ENCODE data around the gene BDKRB2. TPM values are rescaled to one million over a fixed set of nuclear protein-coding genes. Genes with fewer than 3 reads are reported as not detected.

Gene BDKRB2
- total RNA-seq, 2 donors from 2014 or later: 1.1 to 3.8 TPM

DNA sequence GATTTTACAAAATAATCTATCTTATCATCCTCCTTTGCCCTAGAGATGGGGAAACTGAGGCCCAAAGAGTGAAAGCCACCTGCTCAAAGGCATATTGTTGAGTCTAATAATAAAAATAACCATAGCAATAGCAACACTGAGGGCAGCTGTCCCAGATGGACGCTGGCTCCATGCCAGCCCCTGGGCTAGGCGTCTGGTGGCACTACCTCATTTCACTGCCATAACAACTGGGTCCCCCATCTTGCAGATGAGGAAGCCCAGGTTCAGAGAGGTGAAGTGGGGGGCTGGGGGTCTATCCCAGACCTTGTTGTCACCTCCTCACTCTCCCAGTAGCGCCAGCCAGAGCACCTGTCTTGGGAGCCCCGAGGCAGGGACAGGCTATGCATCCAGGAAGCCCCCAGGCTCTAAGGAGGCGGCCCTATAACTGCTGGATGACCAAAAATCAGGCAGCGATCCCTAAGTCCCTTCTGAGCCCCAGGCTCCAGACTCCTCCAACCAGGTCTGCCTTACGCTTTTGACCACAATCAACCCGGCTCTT is 12.8 kb downstream of the BDKRB2 start:
- no peak for DNase-seq
- H3K9me3 ChIP-seq (ENCODE audit: control insufficient read depth, low read length): no peaks in the 10 kb centered on the region
- TF ChIP-seq, protein P1, sequence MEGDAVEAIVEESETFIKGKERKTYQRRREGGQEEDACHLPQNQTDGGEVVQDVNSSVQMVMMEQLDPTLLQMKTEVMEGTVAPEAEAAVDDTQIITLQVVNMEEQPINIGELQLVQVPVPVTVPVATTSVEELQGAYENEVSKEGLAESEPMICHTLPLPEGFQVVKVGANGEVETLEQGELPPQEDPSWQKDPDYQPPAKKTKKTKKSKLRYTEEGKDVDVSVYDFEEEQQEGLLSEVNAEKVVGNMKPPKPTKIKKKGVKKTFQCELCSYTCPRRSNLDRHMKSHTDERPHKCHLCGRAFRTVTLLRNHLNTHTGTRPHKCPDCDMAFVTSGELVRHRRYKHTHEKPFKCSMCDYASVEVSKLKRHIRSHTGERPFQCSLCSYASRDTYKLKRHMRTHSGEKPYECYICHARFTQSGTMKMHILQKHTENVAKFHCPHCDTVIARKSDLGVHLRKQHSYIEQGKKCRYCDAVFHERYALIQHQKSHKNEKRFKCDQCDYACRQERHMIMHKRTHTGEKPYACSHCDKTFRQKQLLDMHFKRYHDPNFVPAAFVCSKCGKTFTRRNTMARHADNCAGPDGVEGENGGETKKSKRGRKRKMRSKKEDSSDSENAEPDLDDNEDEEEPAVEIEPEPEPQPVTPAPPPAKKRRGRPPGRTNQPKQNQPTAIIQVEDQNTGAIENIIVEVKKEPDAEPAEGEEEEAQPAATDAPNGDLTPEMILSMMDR (conservative IDR thresholded peaks at IDR 0.05): no peak
- H3K27ac ChIP-seq (ENCODE audit: low read depth, low read length): no peak overlapping the region
- H3K9me3 Mint-ChIP-seq: peaks cover 1% of the 10 kb centered on the region
- WGBS, 2 experiments (ENCODE audit: insufficient coverage in 1 of 2, insufficient read length in 1 of 2): 86 to 88% methylated on average over 4 to 8 of the region's 8 CpGs
- H3K4me1 Mint-ChIP-seq: peaks cover 3% of the 10 kb centered on the region
- H3K4me3 Mint-ChIP-seq: no peak overlapping the region
- H3K9ac ChIP-seq (ENCODE audit: extremely low read depth, low read length, poor library complexity, severe bottlenecking): no peak overlapping the region
- H3K27me3 ChIP-seq (ENCODE audit: control insufficient read depth, insufficient read depth, low read length, poor library complexity, severe bottlenecking): no peaks in the 10 kb centered on the region
- no peaks in the 10 kb centered on the region for H3K4me1 ChIP-seq (ENCODE audit: control insufficient read depth, insufficient read depth, low read length)
- H3K27me3 Mint-ChIP-seq (ENCODE audit: insufficient read depth): no peaks in the 10 kb centered on the region
- H3K36me3 Mint-ChIP-seq (ENCODE audit: low read depth): peaks cover 2% of the 10 kb centered on the region
- H3K36me3 ChIP-seq (ENCODE audit: control insufficient read depth, insufficient read depth, low read length): no peaks in the 10 kb centered on the region
- no peak overlapping the region for H3K4me3 ChIP-seq (ENCODE audit: low read length)
- H3K27ac Mint-ChIP-seq: no peak overlapping the region

DNA sequence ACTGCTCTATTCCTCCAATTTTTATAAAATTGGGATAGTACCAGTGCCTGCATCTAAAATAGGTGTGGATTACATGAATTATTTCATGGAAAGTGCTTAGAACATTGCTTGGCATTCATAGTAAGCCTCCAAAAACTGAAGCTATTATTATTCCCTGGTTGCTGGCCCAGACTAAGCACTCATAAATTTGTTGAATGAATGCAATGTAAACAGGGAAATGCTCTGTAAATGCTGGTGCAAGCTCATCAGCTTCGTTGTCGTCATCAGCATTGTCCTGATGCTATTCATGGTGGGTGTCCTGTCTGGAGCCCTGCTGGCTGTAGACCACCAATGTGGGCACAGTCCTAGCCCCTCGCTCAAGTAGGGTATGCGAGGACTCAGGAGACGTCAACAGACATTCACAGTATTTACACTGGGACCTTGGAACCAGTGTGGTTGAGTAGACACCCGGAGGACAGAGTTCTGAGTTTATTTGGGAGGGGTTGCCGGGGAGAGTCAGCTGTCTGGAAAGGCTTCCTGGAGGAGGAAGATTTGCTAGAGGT is 16.5 kb downstream of the BDKRB2 start:
- no peak overlapping the region for H3K9ac ChIP-seq (ENCODE audit: extremely low read depth, low read length, poor library complexity, severe bottlenecking)
- H3K4me1 Mint-ChIP-seq: peaks cover 5% of the 10 kb centered on the region
- DNase-seq: no peak
- H3K9me3 ChIP-seq (ENCODE audit: control insufficient read depth, low read length): no peaks in the 10 kb centered on the region
- H3K4me3 ChIP-seq (ENCODE audit: low read length): no peak overlapping the region
- no peak overlapping the region for H3K27ac ChIP-seq (ENCODE audit: low read depth, low read length)
- H3K36me3 ChIP-seq (ENCODE audit: control insufficient read depth, insufficient read depth, low read length): no peaks in the 10 kb centered on the region
- H3K27me3 ChIP-seq (ENCODE audit: control insufficient read depth, insufficient read depth, low read length, poor library complexity, severe bottlenecking): no peaks in the 10 kb centered on the region
- H3K27me3 Mint-ChIP-seq (ENCODE audit: insufficient read depth): no peaks in the 10 kb centered on the region
- H3K27ac Mint-ChIP-seq: no peak overlapping the region
- TF ChIP-seq, protein P1 (conservative IDR thresholded peaks at IDR 0.05): no peak
- H3K36me3 Mint-ChIP-seq (ENCODE audit: low read depth): peaks cover 5% of the 10 kb centered on the region
- WGBS, 2 experiments (ENCODE audit: insufficient coverage in 1 of 2, insufficient read length in 1 of 2): 87 to 96% methylated on average over 4 to 7 of the region's 7 CpGs
- no peaks in the 10 kb centered on the region for H3K9me3 Mint-ChIP-seq
- H3K4me1 ChIP-seq (ENCODE audit: control insufficient read depth, insufficient read depth, low read length): no peaks in the 10 kb centered on the region
- no peak overlapping the region for H3K4me3 Mint-ChIP-seq

- H3K9me3 ChIP-seq (ENCODE audit: control insufficient read depth, low read length): no peaks in the 10 kb centered on the region
- no peak overlapping the region for H3K27ac ChIP-seq (ENCODE audit: low read depth, low read length)
- Mint-ChIP-seq H3K27me3 (ENCODE audit: insufficient read depth) (no peaks in the 10 kb centered on the region), H3K9me3 (no peaks in the 10 kb centered on the region), H3K4me3 (no peak overlapping the region), H3K4me1 (peaks cover 5% of the 10 kb centered on the region), H3K36me3 (ENCODE audit: low read depth) (peaks cover 5% of the 10 kb centered on the region), H3K27ac (no peak overlapping the region)
- no peaks in the 10 kb centered on the region for H3K27me3 ChIP-seq (ENCODE audit: control insufficient read depth, insufficient read depth, low read length, poor library complexity, severe bottlenecking)
- no peaks in the 10 kb centered on the region for H3K4me1 ChIP-seq (ENCODE audit: control insufficient read depth, insufficient read depth, low read length)
- no peak overlapping the region for H3K9ac ChIP-seq (ENCODE audit: extremely low read depth, low read length, poor library complexity, severe bottlenecking)
- no peaks in the 10 kb centered on the region for H3K36me3 ChIP-seq (ENCODE audit: control insufficient read depth, insufficient read depth, low read length)
- TF ChIP-seq, protein P1 (conservative IDR thresholded peaks at IDR 0.05): no peak
- WGBS, 2 experiments (ENCODE audit: insufficient coverage in 1 of 2, insufficient read length in 1 of 2): 90 to 92% methylated on average over 7 to 8 of the region's 8 CpGs
- no peak for DNase-seq
- H3K4me3 ChIP-seq (ENCODE audit: low read length): no peak overlapping the region
Measured at GRCh38 chr14:96221841-96222240, 17.2 kb downstream of the BDKRB2 start.
